Liver (tissue), 3 donors: ENCODE data around the gene IL1RAPL2.

ENCODE experiments used
- CTCF ChIP-seq: fragments of 150-350 bp; IDR thresholded peaks from 2 replicates; pipeline ENCODE4 v1.5.1; 2017; ENCODE audit warnings: improper control_type of control experiment, low read depth, low read length; ENCODE audit not compliant: missing input control
- GABPA ChIP-seq, 2 donors: IDR thresholded peaks in 1 of 2; conservative IDR thresholded peaks in 1 of 2; 2 replicates each; pipeline ENCODE4 v1.6.1; 2016; ENCODE audit warnings: antibody characterized with exemption in 2 of 2, mild to moderate bottlenecking in 1 of 2, moderate library complexity in 1 of 2
- HNF4A ChIP-seq, 2 donors: conservative IDR thresholded peaks; 2 replicates each; pipeline ENCODE4 v1.6.1; 2016; ENCODE audit warnings: antibody characterized with exemption in 2 of 2, mild to moderate bottlenecking in 2 of 2
- RAD21 ChIP-seq, 2 donors: IDR thresholded peaks; 2 replicates each; pipeline ENCODE4 v1.6.1; 2016; ENCODE audit warnings: antibody characterized with exemption in 2 of 2, mild to moderate bottlenecking in 2 of 2
- RXRA ChIP-seq, 2 donors: IDR thresholded peaks; 2 replicates each; pipeline ENCODE4 v1.6.1; 2017 to 2018; ENCODE audit warnings: antibody characterized with exemption in 2 of 2, mild to moderate bottlenecking in 1 of 2
- SP1 ChIP-seq: IDR thresholded peaks from 2 replicates; pipeline ENCODE4 v1.6.1; 2018; ENCODE audit warnings: antibody characterized with exemption, mild to moderate bottlenecking
- TAF1 ChIP-seq: conservative IDR thresholded peaks from 2 replicates; pipeline ENCODE4 v1.6.1; 2016; ENCODE audit warnings: antibody characterized with exemption, mild to moderate bottlenecking
- donor health status: healthy.
- donor health status: healthy.

- no peak for TF ChIP-seq CTCF
- TF ChIP-seq TAF1: no peak
- no peak for TF ChIP-seq SP1
- TF ChIP-seq RAD21 (IDR thresholded peaks at IDR 0.05): no peak
- TF ChIP-seq GABPA (IDR thresholded peaks at IDR 0.05 in 1 of 2, conservative IDR thresholded peaks at IDR 0.05 in 1 of 2): no peak
- TF ChIP-seq HNF4A (conservative IDR thresholded peaks at IDR 0.05): no peak
- TF ChIP-seq RXRA (IDR thresholded peaks at IDR 0.05): no peak
Observed at GRCh38 chrX:105567082-105567481, 1001.1 kb downstream of the IL1RAPL2 start.
